ENCODE measurements around the gene AOPEP.

Gene AOPEP

GRCh38 chr9:95091601-95092261 lies 365.2 kb downstream of the AOPEP start:
- H3F3A ChIP-seq (ENCODE audit: insufficient read depth) = no peaks in the 10 kb centered on the region
- H2AFZ ChIP-seq (ENCODE audit: low read depth, low read length, severe bottlenecking) = no peak overlapping the region

DNA sequence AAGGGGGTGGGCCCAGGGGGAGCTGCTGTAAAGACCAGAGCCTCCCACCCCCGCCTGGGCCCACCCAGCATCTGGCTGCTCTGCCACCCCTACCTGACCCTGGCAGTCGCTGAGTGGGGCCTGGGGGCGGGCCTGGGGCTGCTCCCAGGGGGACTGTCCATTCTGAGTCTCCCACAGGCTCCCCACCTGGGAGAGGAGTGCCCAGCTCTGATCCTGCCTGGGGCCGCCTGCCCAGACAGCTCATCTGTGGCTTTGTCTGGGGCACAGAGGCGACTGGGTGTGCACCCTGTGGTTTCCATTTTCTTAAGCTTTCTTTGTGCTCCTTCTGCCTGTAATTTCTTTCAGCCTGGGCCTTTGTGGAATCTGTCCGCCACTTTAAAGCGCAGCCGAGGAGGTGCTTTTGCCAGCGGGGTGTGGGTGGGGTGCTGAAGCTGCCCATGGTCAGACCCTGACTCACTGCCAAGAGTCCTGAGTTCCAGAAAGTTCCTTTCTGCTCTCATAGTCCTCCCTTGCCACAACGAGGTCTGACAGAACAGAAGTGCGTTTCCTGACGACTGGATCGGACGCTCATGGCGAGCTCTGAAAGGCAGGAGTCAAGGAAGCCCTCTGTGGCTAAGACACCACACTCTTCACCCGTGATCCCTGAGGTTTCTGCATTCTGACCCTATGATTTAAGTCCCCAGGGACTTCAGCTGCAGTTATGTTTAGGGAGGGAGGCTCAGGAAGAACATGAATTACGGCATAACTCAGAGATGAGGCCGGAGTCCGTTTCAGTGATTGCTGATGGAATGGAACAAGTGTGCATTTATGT lies 366.0 kb downstream of the AOPEP start:
- TF ChIP-seq, protein P1, sequence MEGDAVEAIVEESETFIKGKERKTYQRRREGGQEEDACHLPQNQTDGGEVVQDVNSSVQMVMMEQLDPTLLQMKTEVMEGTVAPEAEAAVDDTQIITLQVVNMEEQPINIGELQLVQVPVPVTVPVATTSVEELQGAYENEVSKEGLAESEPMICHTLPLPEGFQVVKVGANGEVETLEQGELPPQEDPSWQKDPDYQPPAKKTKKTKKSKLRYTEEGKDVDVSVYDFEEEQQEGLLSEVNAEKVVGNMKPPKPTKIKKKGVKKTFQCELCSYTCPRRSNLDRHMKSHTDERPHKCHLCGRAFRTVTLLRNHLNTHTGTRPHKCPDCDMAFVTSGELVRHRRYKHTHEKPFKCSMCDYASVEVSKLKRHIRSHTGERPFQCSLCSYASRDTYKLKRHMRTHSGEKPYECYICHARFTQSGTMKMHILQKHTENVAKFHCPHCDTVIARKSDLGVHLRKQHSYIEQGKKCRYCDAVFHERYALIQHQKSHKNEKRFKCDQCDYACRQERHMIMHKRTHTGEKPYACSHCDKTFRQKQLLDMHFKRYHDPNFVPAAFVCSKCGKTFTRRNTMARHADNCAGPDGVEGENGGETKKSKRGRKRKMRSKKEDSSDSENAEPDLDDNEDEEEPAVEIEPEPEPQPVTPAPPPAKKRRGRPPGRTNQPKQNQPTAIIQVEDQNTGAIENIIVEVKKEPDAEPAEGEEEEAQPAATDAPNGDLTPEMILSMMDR (IDR thresholded peaks at IDR 0.05; ENCODE audit: insufficient read depth, low read length, poor library complexity, severe bottlenecking) = no peak
- no peak for TF ChIP-seq EZH2phosphoT487 (conservative IDR thresholded peaks at IDR 0.05; ENCODE audit: low read length)
- Histone ChIP-seq H3K4me2 (ENCODE audit: low read depth, low read length, poor library complexity, severe bottlenecking) (no peak overlapping the region), H3K79me2 (ENCODE audit: insufficient read depth, low read length) (no peaks in the 10 kb centered on the region), H2AFZ (ENCODE audit: low read depth, low read length, severe bottlenecking) (no peak overlapping the region), H4K20me1 (ENCODE audit: low read depth, low read length) (no peaks in the 10 kb centered on the region), H3F3A (ENCODE audit: insufficient read depth) (no peaks in the 10 kb centered on the region), H3K27me3 (ENCODE audit: low read length) (no peaks in the 10 kb centered on the region), H3K36me3 (ENCODE audit: low read length) (no peaks in the 10 kb centered on the region), H3K9ac (ENCODE audit: low read length) (no peak overlapping the region), H3K27ac (ENCODE audit: low read depth, low read length) (no peak overlapping the region), H3K9me3 (ENCODE audit: insufficient read depth, low read length) (no peaks in the 10 kb centered on the region), H3K4me3 (ENCODE audit: insufficient read depth, low read length, poor library complexity, severe bottlenecking) (no peak overlapping the region), H3K9me2 (replicated peaks; ENCODE audit: insufficient read depth, low read length) (no peaks in the 10 kb centered on the region)

More at GRCh38 chr9:95091601-95092261, 365.2 kb downstream of the AOPEP start:
- Histone ChIP-seq H3K4me2 (ENCODE audit: low read depth, low read length, poor library complexity, severe bottlenecking) (no peak overlapping the region), H3K4me3 (ENCODE audit: insufficient read depth, low read length, poor library complexity, severe bottlenecking) (no peak overlapping the region), H3K36me3 (ENCODE audit: low read length) (no peaks in the 10 kb centered on the region), H3K27ac (ENCODE audit: low read depth, low read length) (no peak overlapping the region), H3K27me3 (ENCODE audit: low read length) (no peaks in the 10 kb centered on the region), H3K9me3 (ENCODE audit: insufficient read depth, low read length) (no peaks in the 10 kb centered on the region), H3K79me2 (ENCODE audit: insufficient read depth, low read length) (no peaks in the 10 kb centered on the region), H4K20me1 (ENCODE audit: low read depth, low read length) (no peaks in the 10 kb centered on the region), H3K9me2 (replicated peaks; ENCODE audit: insufficient read depth, low read length) (no peaks in the 10 kb centered on the region), H3K9ac (ENCODE audit: low read length) (no peak overlapping the region)
- no peak for TF ChIP-seq EZH2phosphoT487 (conservative IDR thresholded peaks at IDR 0.05; ENCODE audit: low read length)
- TF ChIP-seq, protein P1 (IDR thresholded peaks at IDR 0.05; ENCODE audit: insufficient read depth, low read length, poor library complexity, severe bottlenecking) = no peak

GRCh38 chr9:95093586-95093985 lies 367.1 kb downstream of the AOPEP start:
- Histone ChIP-seq H3K4me3 (ENCODE audit: insufficient read depth, low read length, poor library complexity, severe bottlenecking) (no peak overlapping the region), H3K36me3 (ENCODE audit: low read length) (no peaks in the 10 kb centered on the region), H4K20me1 (ENCODE audit: low read depth, low read length) (no peaks in the 10 kb centered on the region), H3K79me2 (ENCODE audit: insufficient read depth, low read length) (no peaks in the 10 kb centered on the region), H3K27me3 (ENCODE audit: low read length) (no peaks in the 10 kb centered on the region), H3K27ac (ENCODE audit: low read depth, low read length) (no peak overlapping the region), H3K4me2 (ENCODE audit: low read depth, low read length, poor library complexity, severe bottlenecking) (no peak overlapping the region), H3F3A (ENCODE audit: insufficient read depth) (no peaks in the 10 kb centered on the region), H3K9me2 (replicated peaks; ENCODE audit: insufficient read depth, low read length) (no peaks in the 10 kb centered on the region), H2AFZ (ENCODE audit: low read depth, low read length, severe bottlenecking) (no peak overlapping the region), H3K9ac (ENCODE audit: low read length) (no peak overlapping the region), H3K9me3 (ENCODE audit: insufficient read depth, low read length) (no peaks in the 10 kb centered on the region)
- TF ChIP-seq EZH2phosphoT487 (conservative IDR thresholded peaks at IDR 0.05; ENCODE audit: low read length) = no peak
- TF ChIP-seq, protein P1 (IDR thresholded peaks at IDR 0.05; ENCODE audit: insufficient read depth, low read length, poor library complexity, severe bottlenecking) = no peak

Data from SU-DHL-6 (cell line).